Neural cell (in vitro differentiated cells): ENCODE data around the gene D2HGDH. TPM values are rescaled to one million over a fixed set of nuclear protein-coding genes. Genes with fewer than 3 reads are reported as not detected.

Experiments used
- H2AFZ ChIP-seq: fragments of 200-600, 300-800 bp; sonication (generic), shearing (Covaris generic); 2 replicates; pipeline ENCODE4 v1.6.0; 2014; ENCODE audit warnings: low read depth, mild to moderate bottlenecking, antibody characterized with exemption, low read length, moderate library complexity
- H3F3A ChIP-seq: fragments of 200-600 bp; shearing (Covaris generic); 2 replicates; pipeline ENCODE4 v1.6.1; 2016; ENCODE audit warnings: mild to moderate bottlenecking, moderate library complexity, mixed read lengths, antibody characterized with exemption, low read length; ENCODE audit not compliant: insufficient read depth, poor library complexity, severe bottlenecking
- H3K27ac ChIP-seq: fragments of 200-600, 300-800 bp; sonication (generic), shearing (Covaris generic); 2 replicates; pipeline ENCODE4 v1.5.1; 2014; ENCODE audit warnings: mild to moderate bottlenecking, low read length, moderate library complexity
- H3K27me3 ChIP-seq: fragments of 300-800, 200-600 bp; sonication (generic), shearing (Covaris generic); 2 replicates; pipeline ENCODE4 v1.6.0; 2014; ENCODE audit warnings: mild to moderate bottlenecking, low read depth, low read length, moderate library complexity; ENCODE audit not compliant: insufficient read depth
- H3K36me3 ChIP-seq: fragments of 300-800, 200-600 bp; sonication (generic), shearing (Covaris generic); 2 replicates; pipeline ENCODE4 v1.5.1; 2014; ENCODE audit warnings: mild to moderate bottlenecking, antibody characterized with exemption, low read length, moderate library complexity; ENCODE audit not compliant: insufficient read depth
- H3K4me2 ChIP-seq: fragments of 300-800, 200-600 bp; sonication (generic), shearing (Covaris generic); 2 replicates; pipeline ENCODE4 v1.6.0; 2014; ENCODE audit warnings: mild to moderate bottlenecking, low read length
- H3K4me3 ChIP-seq: fragments of 300-800, 200-600 bp; sonication (generic), shearing (Covaris generic); 2 replicates; pipeline ENCODE4 v1.5.1; 2014; ENCODE audit warnings: mild to moderate bottlenecking, low read length, moderate library complexity
- H3K79me2 ChIP-seq: fragments of 200-600 bp; shearing (Covaris generic); replicated peaks from 2 replicates; pipeline ENCODE4 v1.6.0; 2014; ENCODE audit warnings: mild to moderate bottlenecking, low read length, moderate library complexity; ENCODE audit not compliant: insufficient read depth
- H3K9ac ChIP-seq: fragments of 300-800, 200-600 bp; sonication (generic), shearing (Covaris generic); 2 replicates; pipeline ENCODE4 v1.6.1; 2016; ENCODE audit warnings: mild to moderate bottlenecking, low read length, mixed read lengths
- H3K9me2 ChIP-seq: fragments of 200-600 bp; shearing (Covaris generic); 2 replicates; pipeline ENCODE4 v1.6.1; 2016; ENCODE audit warnings: mild to moderate bottlenecking, low read length, mixed read lengths; ENCODE audit not compliant: insufficient read depth
- H3K9me3 ChIP-seq: fragments of 200-600, 300-800 bp; sonication (generic), shearing (Covaris generic); 2 replicates; pipeline ENCODE4 v1.6.1; 2016; ENCODE audit warnings: mild to moderate bottlenecking, mixed run types, low read length, moderate library complexity, mixed read lengths
- H4K20me1 ChIP-seq: fragments of 200-600 bp; shearing (Covaris generic); 2 replicates; pipeline ENCODE4 v1.6.1; 2016; ENCODE audit warnings: mild to moderate bottlenecking, mixed run types; ENCODE audit not compliant: insufficient read depth
- CTCF ChIP-seq: fragments of 450-650 bp; IDR thresholded peaks from 2 replicates; pipeline ENCODE4 v1.5.1; 2014; ENCODE audit warnings: antibody characterized with exemption, mild to moderate bottlenecking, moderate library complexity; ENCODE audit not compliant: poor library complexity, severe bottlenecking
- EP300 ChIP-seq: fragments of 450-650 bp; conservative IDR thresholded peaks from 2 replicates; pipeline ENCODE4 v1.6.1; 2014; ENCODE audit warnings: antibody characterized with exemption, mild to moderate bottlenecking, moderate library complexity; ENCODE audit not compliant: poor library complexity, severe bottlenecking
- EZH2 ChIP-seq: fragments of 200-600, 300-800 bp; shearing (Covaris generic), sonication (generic); IDR thresholded peaks from 2 replicates; pipeline ENCODE4 v1.6.1; 2014; ENCODE audit warnings: antibody characterized with exemption, low read length, borderline replicate concordance, mild to moderate bottlenecking; ENCODE audit not compliant: insufficient read depth, poor library complexity, severe bottlenecking
- MXI1 ChIP-seq: fragments of 450-650 bp; conservative IDR thresholded peaks from 2 replicates; pipeline ENCODE4 v1.6.1; 2014; ENCODE audit warnings: antibody characterized with exemption, mild to moderate bottlenecking; ENCODE audit not compliant: poor library complexity, severe bottlenecking
- POLR2AphosphoS5 ChIP-seq: IDR thresholded peaks from 2 replicates; pipeline ENCODE4 v1.6.1; 2012
- RAD21 ChIP-seq: fragments of 450-650 bp; conservative IDR thresholded peaks from 2 replicates; pipeline ENCODE4 v1.6.1; 2014; ENCODE audit warnings: antibody characterized with exemption, mild to moderate bottlenecking, moderate library complexity
- REST ChIP-seq: IDR thresholded peaks from 2 replicates; pipeline ENCODE4 v1.6.1; 2012; ENCODE audit warnings: borderline replicate concordance
- SMC3 ChIP-seq: fragments of 450-650 bp; conservative IDR thresholded peaks from 2 replicates; pipeline ENCODE4 v1.6.1; 2014; ENCODE audit warnings: antibody characterized with exemption, mild to moderate bottlenecking, moderate library complexity; ENCODE audit not compliant: poor library complexity
- TAF1 ChIP-seq: IDR thresholded peaks from 2 replicates; pipeline ENCODE4 v1.6.1; 2012; ENCODE audit warnings: low read depth
- polyA plus RNA-seq: library from polyadenylated mRNA; depleted of rRNA; stranded (reverse); fragments of >200 nt; gene quantifications from 2 replicates; pipeline ENCODE4 v1.2.3, GENCODE V29; 2014

D2HGDH gene
- polyA plus RNA-seq, 1 donor from 2014 or later: 12.6 TPM

- Histone ChIP-seq H3K4me3 (no peak overlapping the region), H3K27ac (no peak overlapping the region), H3K79me2 (no peaks in the 10 kb centered on the region), H3K9me3 (no peaks in the 10 kb centered on the region), H4K20me1 (no peaks in the 10 kb centered on the region), H3K36me3 (no peaks in the 10 kb centered on the region), H3K9me2 (no peaks in the 10 kb centered on the region), H3K9ac (no peak overlapping the region), H2AFZ (no peak overlapping the region), H3F3A (no peaks in the 10 kb centered on the region), H3K4me2 (no peak overlapping the region), H3K27me3 (no peaks in the 10 kb centered on the region)
- TF ChIP-seq EZH2 (no peak), TAF1 (no peak), MXI1 (no peak), EP300 (no peak)
Observed at GRCh38 chr2:241815477-241816430, 81.3 kb downstream of the D2HGDH start.

GRCh38 chr2:241816431-241817121 lies 82.1 kb downstream of the D2HGDH start:
- H3K27me3 ChIP-seq: no peaks in the 10 kb centered on the region
- H3K27ac ChIP-seq: no peak overlapping the region
- no peaks in the 10 kb centered on the region for H3K9me2 ChIP-seq
- H3F3A ChIP-seq: no peaks in the 10 kb centered on the region
- H3K4me2 ChIP-seq: no peak overlapping the region
- no peaks in the 10 kb centered on the region for H3K79me2 ChIP-seq
- no peaks in the 10 kb centered on the region for H4K20me1 ChIP-seq
- no peak overlapping the region for H3K4me3 ChIP-seq
- no peaks in the 10 kb centered on the region for H3K9me3 ChIP-seq
- H3K9ac ChIP-seq: no peak overlapping the region
- no peaks in the 10 kb centered on the region for H3K36me3 ChIP-seq
- TF ChIP-seq RAD21 (no peak), TAF1 (no peak), EP300 (no peak), CTCF (no peak), SMC3 (no peak), POLR2AphosphoS5 (no peak), EZH2 (no peak)
- H2AFZ ChIP-seq: no peak overlapping the region

GRCh38 chr2:241817126-241817820 lies 82.8 kb downstream of the D2HGDH start:
- no peak overlapping the region for H3K27ac ChIP-seq
- no peaks in the 10 kb centered on the region for H3K9me3 ChIP-seq
- no peaks in the 10 kb centered on the region for H3F3A ChIP-seq
- H3K9ac ChIP-seq: no peak overlapping the region
- H3K9me2 ChIP-seq: no peaks in the 10 kb centered on the region
- TF ChIP-seq TAF1 (no peak), MXI1 (no peak), CTCF (no peak), REST (no peak), EP300 (no peak), POLR2AphosphoS5 (no peak), SMC3 (no peak), EZH2 (no peak), RAD21 (no peak)
- no peaks in the 10 kb centered on the region for H3K27me3 ChIP-seq
- H4K20me1 ChIP-seq: no peaks in the 10 kb centered on the region
- H3K4me2 ChIP-seq: no peak overlapping the region
- H3K79me2 ChIP-seq: no peaks in the 10 kb centered on the region
- no peak overlapping the region for H3K4me3 ChIP-seq
- no peaks in the 10 kb centered on the region for H3K36me3 ChIP-seq
- H2AFZ ChIP-seq: no peak overlapping the region
